HG02981 (cell line): Measurements from ENCODE around the gene MYH9.
"Not testable (repeated sequence)": the region's sequence is repeated elsewhere in the genome, so short reads cannot be mapped to it uniquely, and the experiment has no call there.

ENCODE experiments used
- ATAC-seq: cut with Tn5 transposase; IDR thresholded peaks from one replicate; pipeline ENCODE4 v1.9.1; 2021; ENCODE audit warnings: mild to moderate bottlenecking, moderate library complexity; ENCODE audit not compliant: unreplicated experiment

The MYH9 gene

GRCh38 chr22:36415415-36416168 is 27.8 kb upstream of the MYH9 start:
- ATAC-seq = no peak

GRCh38 chr22:36413022-36413775 is 25.4 kb upstream of the MYH9 start:
- no peak for ATAC-seq

DNA sequence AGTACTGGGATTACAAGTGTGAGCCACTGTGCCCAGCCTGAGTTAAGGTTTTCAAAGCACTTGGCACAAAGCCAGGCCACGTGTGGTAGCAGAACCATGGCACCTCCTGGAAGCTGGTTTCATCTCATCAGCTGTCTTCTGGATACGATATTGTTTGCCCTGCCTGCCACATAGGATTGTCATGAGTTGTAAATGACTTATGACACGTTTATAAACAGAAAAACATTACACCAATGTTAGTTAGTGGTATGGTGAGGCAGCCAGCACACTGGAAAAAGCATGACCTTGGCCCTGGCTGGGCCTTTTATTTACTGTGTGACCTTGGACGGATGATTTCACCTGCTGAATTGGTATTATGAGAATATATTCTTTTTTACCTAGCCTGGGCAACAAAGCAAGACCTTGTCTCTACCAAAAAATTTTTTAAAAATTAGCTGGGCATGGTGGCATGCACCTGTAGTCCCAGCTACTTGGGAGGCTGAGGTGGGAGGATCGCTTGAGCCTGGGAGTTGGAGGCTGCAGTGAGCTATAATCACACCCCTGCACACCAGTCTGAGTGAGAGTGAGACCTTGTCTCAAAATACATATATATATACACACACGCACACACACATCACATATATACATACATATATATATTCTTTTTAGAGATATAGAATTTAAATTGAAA is 24.0 kb upstream of the MYH9 start:
- no peak for ATAC-seq

- ATAC-seq = no peak
These were observed 22.4 kb upstream of the MYH9 start for GRCh38 chr22:36409911-36410756.

DNA sequence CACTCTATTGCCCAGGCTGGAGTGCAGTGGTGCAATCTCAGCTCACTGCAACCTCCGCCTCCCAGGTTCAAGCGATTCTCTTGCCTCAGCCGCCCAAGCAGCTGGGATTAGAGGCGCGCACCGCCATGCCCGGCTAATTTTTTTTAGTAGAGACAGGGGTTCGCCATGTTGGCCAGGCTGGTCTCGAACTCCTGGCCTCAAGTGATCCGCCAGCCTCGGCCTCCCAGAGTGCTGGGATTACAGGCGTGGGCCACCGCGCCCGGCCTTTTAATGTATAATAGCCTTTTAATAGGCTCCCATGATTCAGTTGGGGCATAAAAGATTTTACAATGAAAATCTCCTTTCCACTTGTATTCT is 21.8 kb upstream of the MYH9 start:
- ATAC-seq = not testable (repeated sequence)

DNA sequence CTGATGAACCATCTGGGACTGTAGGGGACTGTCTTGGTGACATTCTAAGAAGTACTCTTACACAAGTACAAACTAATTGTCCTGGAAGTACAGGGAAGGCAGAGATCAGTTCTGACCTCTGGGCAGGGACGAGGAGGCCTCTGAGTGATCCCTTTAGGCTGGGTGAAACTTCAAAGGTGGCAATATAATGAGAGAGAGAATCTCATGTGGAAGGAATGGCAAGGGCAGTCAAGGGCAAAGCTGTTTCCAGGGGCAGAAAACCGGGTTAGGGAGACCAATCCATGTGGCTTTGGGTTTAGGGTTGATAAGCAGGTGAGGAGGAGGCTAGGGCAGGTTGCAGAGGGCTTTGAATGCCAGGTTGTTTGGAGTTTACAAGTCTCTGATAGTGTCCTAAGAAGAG is 21.3 kb upstream of the MYH9 start:
- ATAC-seq = no peak

- no peak for ATAC-seq
These were observed 19.0 kb upstream of the MYH9 start for GRCh38 chr22:36406721-36407120.

DNA sequence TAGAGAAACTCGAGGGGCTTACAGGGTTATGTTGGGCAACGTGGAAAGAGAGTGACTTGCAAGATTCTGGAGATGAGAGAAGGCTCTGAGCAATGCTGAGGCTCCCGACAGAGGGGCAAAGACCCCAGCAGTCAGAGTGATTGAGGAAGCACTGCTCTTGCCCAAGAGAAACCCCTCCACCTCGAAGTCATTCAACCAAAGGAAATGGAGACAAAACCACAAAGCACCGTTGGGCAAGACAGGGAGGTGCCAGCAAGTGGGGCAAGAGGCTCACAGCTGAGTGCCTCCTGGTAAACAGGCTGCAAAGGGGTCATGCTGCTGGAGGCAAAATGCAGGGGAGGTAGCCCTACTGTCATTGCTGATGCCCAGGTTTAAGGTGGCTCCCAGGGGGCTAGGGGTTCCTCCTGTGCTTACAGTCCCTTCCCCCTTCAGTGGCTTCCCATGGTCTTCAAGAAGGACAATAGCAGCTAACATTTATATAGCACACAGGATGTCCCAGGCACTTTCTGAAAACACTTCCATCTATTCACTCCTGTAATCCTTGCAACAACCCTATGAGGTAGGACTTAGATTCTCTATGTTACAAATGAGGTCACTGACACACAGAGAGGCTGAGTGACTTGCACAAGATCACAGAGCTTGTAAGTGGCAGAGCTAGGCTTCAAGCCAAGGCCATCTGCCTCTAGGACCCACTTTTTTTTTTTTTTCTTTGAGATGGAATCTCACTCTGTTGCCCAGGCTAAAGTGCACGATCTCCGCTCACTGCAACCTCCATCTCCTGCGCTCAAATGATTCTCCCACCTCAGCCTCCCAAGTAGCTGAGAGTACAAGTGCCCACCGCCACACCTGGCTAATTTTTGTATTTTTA is 18.1 kb upstream of the MYH9 start:
- ATAC-seq = no peak

- ATAC-seq = no peak
These were observed 17.5 kb upstream of the MYH9 start for GRCh38 chr22:36405221-36405661.

DNA sequence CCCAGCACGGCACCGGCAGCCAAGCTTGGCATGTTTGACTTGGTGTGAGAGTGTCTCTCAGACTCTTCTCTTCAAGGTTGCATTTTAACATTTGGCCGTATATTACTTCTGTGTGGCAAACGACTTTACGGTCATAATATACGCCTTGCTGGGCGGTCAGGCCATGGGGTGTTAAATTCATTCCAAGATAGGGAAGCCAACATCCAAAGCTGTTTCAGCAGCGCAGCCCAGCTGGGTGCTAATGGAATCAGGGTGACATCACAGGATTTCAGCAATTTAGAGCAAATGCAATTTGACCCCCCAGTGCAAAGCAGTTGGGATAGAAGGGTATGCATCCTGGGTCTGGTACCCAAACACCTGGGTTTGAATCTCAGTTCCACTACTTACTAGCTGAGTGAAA is 16.7 kb upstream of the MYH9 start:
- ATAC-seq = no peak

DNA sequence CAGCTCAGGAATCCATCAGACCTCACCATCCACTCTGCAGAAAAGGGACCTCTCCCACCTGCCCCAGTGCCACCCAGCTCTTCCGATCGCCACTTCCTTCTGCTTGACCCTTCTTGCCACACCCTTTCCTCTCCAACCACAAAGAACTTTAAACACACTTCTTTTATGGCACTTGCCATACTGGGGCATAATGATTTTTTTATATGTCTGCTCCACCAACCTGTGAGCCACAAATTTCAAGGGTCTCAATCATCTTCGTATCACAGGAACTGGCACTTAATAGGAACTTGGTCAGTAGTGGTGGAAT is 11.7 kb upstream of the MYH9 start:
- ATAC-seq = no peak

DNA sequence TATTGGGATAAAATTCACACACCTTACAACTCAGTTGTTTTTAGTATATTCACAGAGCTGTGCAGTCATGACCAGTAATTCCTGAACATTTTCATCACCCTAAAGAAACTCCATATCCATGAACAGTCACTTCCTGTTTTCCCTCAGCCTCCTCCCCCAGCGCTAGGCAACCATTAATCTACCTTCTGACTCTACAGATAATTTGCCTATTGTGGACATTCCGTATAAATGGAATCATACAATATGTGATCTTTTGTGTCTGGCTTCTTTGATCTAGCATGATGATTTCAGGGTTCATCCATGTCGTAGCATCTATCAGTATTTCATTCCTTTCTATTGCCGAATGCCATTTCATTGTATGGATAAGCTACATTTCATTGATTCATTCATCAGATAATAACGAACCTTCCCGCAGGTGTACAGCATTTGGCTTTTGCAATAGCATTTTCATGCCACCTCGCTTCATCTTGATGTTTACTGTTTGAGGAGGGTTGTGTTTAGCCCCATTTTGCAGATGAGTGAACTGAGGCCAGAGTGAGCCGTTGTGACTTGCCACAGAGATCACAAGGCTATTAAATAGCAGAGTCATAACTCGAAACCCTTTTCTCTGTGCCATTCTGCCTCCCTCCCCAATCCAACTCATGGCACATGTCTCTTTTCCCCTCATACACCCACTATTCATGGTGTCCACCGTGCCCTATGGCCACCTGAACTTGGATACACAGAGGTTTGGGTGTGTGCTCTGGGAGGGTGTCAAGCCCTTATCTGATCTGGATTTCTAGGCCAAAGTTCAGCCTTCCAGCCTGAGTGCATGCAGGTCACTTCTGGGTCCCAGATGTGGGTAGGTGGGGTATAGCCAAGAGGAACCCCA is 11.1 kb upstream of the MYH9 start:
- ATAC-seq = no peak

GRCh38 chr22:36397131-36398093 is 9.6 kb upstream of the MYH9 start:
- ATAC-seq = no peak

- no peak for ATAC-seq
These were observed 8.1 kb upstream of the MYH9 start for GRCh38 chr22:36395915-36396314.

DNA sequence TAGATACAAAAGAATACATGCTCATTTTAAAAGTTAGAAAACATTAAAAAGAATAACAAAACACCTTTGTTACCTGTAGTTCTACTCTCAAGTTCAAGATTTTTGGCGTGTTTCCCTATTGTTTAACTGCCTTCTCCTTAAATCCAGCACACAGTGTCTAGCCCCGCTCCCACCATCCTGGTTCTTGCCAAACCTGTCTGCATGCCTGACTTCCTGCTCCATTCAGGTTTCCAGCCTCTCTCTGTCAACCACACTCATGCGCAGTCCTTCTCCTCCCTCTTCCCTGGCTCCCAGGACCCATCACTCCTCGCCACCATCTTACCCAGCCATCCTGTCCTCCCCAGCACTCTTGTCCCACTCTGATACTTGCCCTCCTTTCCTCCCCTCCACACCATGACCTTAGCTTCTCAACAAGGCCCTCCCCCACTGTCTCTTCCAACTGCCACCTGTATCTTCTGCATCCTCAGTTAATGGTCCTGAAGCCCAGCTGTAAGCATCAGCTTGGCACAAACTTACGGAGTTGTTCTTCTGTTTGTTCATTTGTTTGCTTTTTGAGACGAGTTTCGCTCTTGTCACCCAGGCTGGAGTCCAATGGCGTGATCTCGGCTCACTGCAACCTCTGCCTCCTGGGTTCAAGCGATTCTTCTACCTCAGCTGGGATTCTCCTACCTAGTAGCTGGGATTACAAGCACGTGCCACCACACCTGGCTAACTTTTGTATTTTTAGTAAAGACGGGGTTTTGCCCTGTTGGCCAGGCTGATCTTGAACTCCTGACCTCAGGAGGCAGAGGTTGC is 7.5 kb upstream of the MYH9 start:
- ATAC-seq = no peak

GRCh38 chr22:36391638-36392037 is 3.9 kb upstream of the MYH9 start:
- ATAC-seq = no peak

GRCh38 chr22:36389122-36389521 is 1.4 kb upstream of the MYH9 start:
- not testable (repeated sequence) for ATAC-seq

- ATAC-seq = no peak
These were observed 133 bp downstream of the MYH9 start for GRCh38 chr22:36387709-36387958.
